Right lobe of liver (tissue), 4 donors: ENCODE results near the gene ACTN2.

Experiments
- CTCF ChIP-seq, 4 donors: fragments of 200-600 bp in 3 of 4; fragments of 450-650 bp in 1 of 4; IDR thresholded peaks; one replicate each; pipeline versions ENCODE4 v1.5.1 to v1.8.0; 2016 to 2022; ENCODE audit warnings: antibody characterized with exemption in 4 of 4, mild to moderate bottlenecking in 2 of 4
- POLR2A ChIP-seq: fragments of 450-650 bp; IDR thresholded peaks from one replicate; pipeline ENCODE4 v1.6.1; 2017; ENCODE audit warnings: antibody characterized with exemption, mild to moderate bottlenecking
- donor health status: DM: no; HTN: no; CAD: no.
- donor health status: DM: no; HTN: no; CAD: no.
- donor health status: DM: no; HTN: yes; CAD: no.

GRCh38 chr1:236773919-236774318 is 87.6 kb downstream of the ACTN2 start:
- no peak for TF ChIP-seq CTCF (IDR thresholded peaks at IDR 0.05)
- TF ChIP-seq POLR2A: no peak
